AG10803 (cell line): Measurements from ENCODE around the gene TMOD3.
"Not testable (repeated sequence)": the region's sequence is repeated elsewhere in the genome, so short reads cannot be mapped to it uniquely, and the experiment has no call there.

Experiments
- DNase-seq: peaks from one replicate; pipeline ENCODE4 v3.0.0; 2010; ENCODE audit warnings: low read depth
- H3K4me3 ChIP-seq: 2 replicates; pipeline ENCODE4 v1.5.1; 2011; ENCODE audit warnings: mild to moderate bottlenecking, low read length, control low read depth
- CTCF ChIP-seq: conservative IDR thresholded peaks from 2 replicates; pipeline ENCODE4 v1.5.1; 2011; ENCODE audit warnings: mild to moderate bottlenecking, low read length, control low read depth, inconsistent platforms

The TMOD3 gene

GRCh38 chr15:51829376-51830275, at the start of gene TMOD3:
TSS of gene TMOD3 (plus strand) at chr15:51829653. CDS start at chr15:51862885, 33,232 bp downstream.
- H3K4me3 ChIP-seq = peak within 1 kb of the TSS; percentile 86
- peak; percentile 82 for DNase-seq
- no peak for TF ChIP-seq CTCF

GRCh38 chr15:51780636-51781035, 48.8 kb upstream of the TMOD3 start:
- DNase-seq = no peak
- H3K4me3 ChIP-seq = no peak overlapping the region
- TF ChIP-seq CTCF = no peak

GRCh38 chr15:51781506-51781905, 47.9 kb upstream of the TMOD3 start:
- DNase-seq = no peak
- no peak for TF ChIP-seq CTCF
- H3K4me3 ChIP-seq = no peak overlapping the region

GRCh38 chr15:51782357-51782896, 47.0 kb upstream of the TMOD3 start:
- H3K4me3 ChIP-seq = no peak overlapping the region
- no peak for DNase-seq
- peak; percentile 37; the same call in 1 of the 2 replicates for TF ChIP-seq CTCF

- DNase-seq = no peak
- no peak for TF ChIP-seq CTCF
- H3K4me3 ChIP-seq = no peak overlapping the region
Observed at GRCh38 chr15:51783967-51784366, 45.5 kb upstream of the TMOD3 start.

- not testable (repeated sequence) for DNase-seq
Observed at GRCh38 chr15:51787130-51787529, 42.3 kb upstream of the TMOD3 start.

GRCh38 chr15:51792474-51792873, 37.0 kb upstream of the TMOD3 start:
- not testable (repeated sequence) for DNase-seq, H3K4me3 ChIP-seq

More at GRCh38 chr15:51787130-51787529, 42.3 kb upstream of the TMOD3 start:
- H3K4me3 ChIP-seq = not testable (repeated sequence)
